T-helper 1 cell treated with Interleukin-12 subunit alpha and Interleukin-12 subunit beta and Interleukin-4 antibody, amounts not matched to agents 30 μg/mL and 1 μg/mL, for 36 hours (primary cell): ENCODE measurements around the gene SDK1.

Experiments used
- H3K27ac Mint-ChIP-seq: one replicate; pipeline ENCODE4 v1.8.0; 2021; ENCODE audit warnings: mild to moderate bottlenecking, mixed read lengths
- H3K27me3 Mint-ChIP-seq: one replicate; pipeline ENCODE4 v1.8.0; 2021; ENCODE audit warnings: low read depth, mixed read lengths
- H3K36me3 Mint-ChIP-seq: one replicate; pipeline ENCODE4 v1.8.0; 2021; ENCODE audit warnings: low read depth, mixed read lengths
- H3K4me1 Mint-ChIP-seq: one replicate; pipeline ENCODE4 v1.8.0; 2021; ENCODE audit warnings: low read depth, mixed read lengths
- H3K4me3 Mint-ChIP-seq: one replicate; pipeline ENCODE4 v1.8.0; 2021; ENCODE audit warnings: mild to moderate bottlenecking, moderate library complexity, mixed read lengths
- H3K9me3 Mint-ChIP-seq: one replicate; pipeline ENCODE4 v1.8.0; 2021; ENCODE audit warnings: mixed read lengths

The SDK1 gene

GRCh38 chr7:4099651-4100050 is 798.6 kb downstream of the SDK1 start:
- Mint-ChIP-seq H3K36me3 (no peaks in the 10 kb centered on the region), H3K27me3 (no peaks in the 10 kb centered on the region), H3K9me3 (no peaks in the 10 kb centered on the region), H3K27ac (no peak overlapping the region), H3K4me1 (no peaks in the 10 kb centered on the region), H3K4me3 (no peak overlapping the region)

- H3K4me3 Mint-ChIP-seq, result no peak overlapping the region
- no peaks in the 10 kb centered on the region for H3K4me1 Mint-ChIP-seq
- H3K27ac Mint-ChIP-seq, result no peak overlapping the region
- no peaks in the 10 kb centered on the region for H3K36me3 Mint-ChIP-seq
- no peaks in the 10 kb centered on the region for H3K27me3 Mint-ChIP-seq
- no peaks in the 10 kb centered on the region for H3K9me3 Mint-ChIP-seq
Measured at GRCh38 chr7:4100148-4100547, 799.1 kb downstream of the SDK1 start.

- no peak overlapping the region for H3K27ac Mint-ChIP-seq
- H3K9me3 Mint-ChIP-seq, result no peaks in the 10 kb centered on the region
- H3K36me3 Mint-ChIP-seq, result no peaks in the 10 kb centered on the region
- H3K4me1 Mint-ChIP-seq, result no peaks in the 10 kb centered on the region
- no peak overlapping the region for H3K4me3 Mint-ChIP-seq
- H3K27me3 Mint-ChIP-seq, result no peaks in the 10 kb centered on the region
Measured at GRCh38 chr7:4100691-4101090, 799.6 kb downstream of the SDK1 start.

GRCh38 chr7:4102231-4102841 is 801.3 kb downstream of the SDK1 start:
- no peaks in the 10 kb centered on the region for H3K27me3 Mint-ChIP-seq

GRCh38 chr7:4103352-4104091 is 802.5 kb downstream of the SDK1 start:
- no peak overlapping the region for H3K27ac Mint-ChIP-seq
- H3K4me3 Mint-ChIP-seq, result no peak overlapping the region
- H3K4me1 Mint-ChIP-seq, result no peaks in the 10 kb centered on the region
- no peaks in the 10 kb centered on the region for H3K9me3 Mint-ChIP-seq
- no peaks in the 10 kb centered on the region for H3K27me3 Mint-ChIP-seq
- no peaks in the 10 kb centered on the region for H3K36me3 Mint-ChIP-seq

More at GRCh38 chr7:4102231-4102841, 801.3 kb downstream of the SDK1 start:
- Mint-ChIP-seq H3K27ac (no peak overlapping the region), H3K4me1 (no peaks in the 10 kb centered on the region), H3K36me3 (no peaks in the 10 kb centered on the region), H3K4me3 (no peak overlapping the region), H3K9me3 (no peaks in the 10 kb centered on the region)

- no peaks in the 10 kb centered on the region for H3K9me3 Mint-ChIP-seq
- H3K27ac Mint-ChIP-seq, result no peak overlapping the region
- H3K4me1 Mint-ChIP-seq, result no peaks in the 10 kb centered on the region
- no peak overlapping the region for H3K4me3 Mint-ChIP-seq
- H3K36me3 Mint-ChIP-seq, result no peaks in the 10 kb centered on the region
- H3K27me3 Mint-ChIP-seq, result no peaks in the 10 kb centered on the region
Measured at GRCh38 chr7:4107839-4108238, 806.8 kb downstream of the SDK1 start.

GRCh38 chr7:4108951-4109350 is 807.9 kb downstream of the SDK1 start:
- Mint-ChIP-seq H3K27me3 (no peaks in the 10 kb centered on the region), H3K27ac (no peak overlapping the region), H3K4me1 (no peaks in the 10 kb centered on the region), H3K9me3 (no peaks in the 10 kb centered on the region), H3K4me3 (no peak overlapping the region), H3K36me3 (no peaks in the 10 kb centered on the region)

GRCh38 chr7:4109481-4110110 is 808.5 kb downstream of the SDK1 start:
- no peak overlapping the region for H3K4me3 Mint-ChIP-seq
- H3K27ac Mint-ChIP-seq, result no peak overlapping the region

GRCh38 chr7:4110438-4110837 is 809.4 kb downstream of the SDK1 start:
- H3K9me3 Mint-ChIP-seq, result no peaks in the 10 kb centered on the region
- no peaks in the 10 kb centered on the region for H3K4me1 Mint-ChIP-seq
- no peaks in the 10 kb centered on the region for H3K36me3 Mint-ChIP-seq
- H3K4me3 Mint-ChIP-seq, result no peak overlapping the region
- H3K27ac Mint-ChIP-seq, result no peak overlapping the region
- H3K27me3 Mint-ChIP-seq, result no peaks in the 10 kb centered on the region

More at GRCh38 chr7:4109481-4110110, 808.5 kb downstream of the SDK1 start:
- Mint-ChIP-seq H3K4me1 (no peaks in the 10 kb centered on the region), H3K36me3 (no peaks in the 10 kb centered on the region), H3K27me3 (no peaks in the 10 kb centered on the region), H3K9me3 (no peaks in the 10 kb centered on the region)

- no peak overlapping the region for H3K4me3 Mint-ChIP-seq
- no peaks in the 10 kb centered on the region for H3K9me3 Mint-ChIP-seq
- no peaks in the 10 kb centered on the region for H3K36me3 Mint-ChIP-seq
- H3K27ac Mint-ChIP-seq, result no peak overlapping the region
- H3K4me1 Mint-ChIP-seq, result no peaks in the 10 kb centered on the region
- H3K27me3 Mint-ChIP-seq, result no peaks in the 10 kb centered on the region
Measured at GRCh38 chr7:4111166-4111565, 810.1 kb downstream of the SDK1 start.

GRCh38 chr7:4113271-4113670 is 812.2 kb downstream of the SDK1 start:
- H3K4me1 Mint-ChIP-seq, result no peaks in the 10 kb centered on the region
- H3K27me3 Mint-ChIP-seq, result no peaks in the 10 kb centered on the region

GRCh38 chr7:4113976-4114375 is 812.9 kb downstream of the SDK1 start:
- Mint-ChIP-seq H3K4me3 (no peak overlapping the region), H3K9me3 (peaks cover 4% of the 10 kb centered on the region), H3K27me3 (no peaks in the 10 kb centered on the region), H3K4me1 (no peaks in the 10 kb centered on the region), H3K27ac (no peak overlapping the region), H3K36me3 (no peaks in the 10 kb centered on the region)

More at GRCh38 chr7:4113271-4113670, 812.2 kb downstream of the SDK1 start:
- Mint-ChIP-seq H3K36me3 (no peaks in the 10 kb centered on the region), H3K27ac (no peak overlapping the region), H3K4me3 (no peak overlapping the region), H3K9me3 (no peaks in the 10 kb centered on the region)

- peaks cover 14% of the 10 kb centered on the region for H3K9me3 Mint-ChIP-seq
- peaks cover 2% of the 10 kb centered on the region for H3K36me3 Mint-ChIP-seq
- H3K27me3 Mint-ChIP-seq, result no peaks in the 10 kb centered on the region
- H3K4me3 Mint-ChIP-seq, result no peak overlapping the region
- H3K27ac Mint-ChIP-seq, result no peak overlapping the region
- no peaks in the 10 kb centered on the region for H3K4me1 Mint-ChIP-seq
Measured at GRCh38 chr7:4115442-4115841, 814.4 kb downstream of the SDK1 start.

GRCh38 chr7:4115941-4116610 is 815.0 kb downstream of the SDK1 start:
- Mint-ChIP-seq H3K36me3 (peaks cover 2% of the 10 kb centered on the region), H3K4me3 (no peak overlapping the region), H3K4me1 (no peaks in the 10 kb centered on the region), H3K9me3 (peaks cover 15% of the 10 kb centered on the region), H3K27ac (no peak overlapping the region), H3K27me3 (no peaks in the 10 kb centered on the region)
